ENCODE measurements around the gene SRSF5.

GRCh38 chr14:69726761-69727511 is 40.0 kb upstream of the SRSF5 start:
- no peak for TF ChIP-seq POLR2A (IDR thresholded peaks at IDR 0.05)
- TF ChIP-seq CTCF (IDR thresholded peaks at IDR 0.05) = peak; percentile 95 to 96
- TF ChIP-seq POLR2AphosphoS5 (IDR thresholded peaks at IDR 0.05) = no peak
- no peak for TF ChIP-seq EP300 (IDR thresholded peaks at IDR 0.05)
